Loucy (cell line): ENCODE data around the gene CCDC88C.

ENCODE experiments used
- H2AFZ ChIP-seq: fragments of 200-600 bp; sonication (generic); 2 replicates; pipeline ENCODE4 v1.6.0; 2016; ENCODE audit warnings: antibody characterized with exemption, mild to moderate bottlenecking, low read length, moderate library complexity
- H3F3A ChIP-seq: fragments of 200-600 bp; 2 replicates; pipeline ENCODE4 v1.6.0; 2016; ENCODE audit warnings: antibody characterized with exemption, low read depth, mild to moderate bottlenecking
- H3K27me3 ChIP-seq: fragments of 200-600 bp; sonication (generic); 2 replicates; pipeline ENCODE4 v1.6.1; 2014; ENCODE audit warnings: low read length, mild to moderate bottlenecking; ENCODE audit not compliant: insufficient read depth, poor library complexity, severe bottlenecking
- H3K36me3 ChIP-seq: fragments of 200-600 bp; sonication (generic); 2 replicates; pipeline ENCODE4 v1.6.1; 2016; ENCODE audit warnings: low read length; ENCODE audit not compliant: insufficient read depth
- H3K4me1 ChIP-seq: fragments of 200-600 bp; sonication (generic); 2 replicates; pipeline ENCODE4 v1.5.1; 2014; ENCODE audit warnings: low read length, mild to moderate bottlenecking; ENCODE audit not compliant: insufficient read depth, poor library complexity, severe bottlenecking
- H3K4me2 ChIP-seq: fragments of 200-600 bp; sonication (generic); 2 replicates; pipeline ENCODE4 v1.6.0; 2014; ENCODE audit warnings: antibody characterized with exemption, low read length, low read depth, mild to moderate bottlenecking; ENCODE audit not compliant: poor library complexity, severe bottlenecking
- H3K4me3 ChIP-seq: fragments of 200-600 bp; sonication (generic); 2 replicates; pipeline ENCODE4 v1.5.1; 2014; ENCODE audit warnings: low read length, mild to moderate bottlenecking, mixed read lengths; ENCODE audit not compliant: poor library complexity, severe bottlenecking
- H3K79me2 ChIP-seq: fragments of 200-600 bp; sonication (generic); 2 replicates; pipeline ENCODE4 v1.6.1; 2014; ENCODE audit warnings: low read length; ENCODE audit not compliant: insufficient read depth
- H3K9ac ChIP-seq: fragments of 200-600 bp; sonication (generic); 2 replicates; pipeline ENCODE4 v1.6.0; 2014; ENCODE audit warnings: mild to moderate bottlenecking, low read depth, low read length, moderate library complexity; ENCODE audit not compliant: poor library complexity, severe bottlenecking
- H3K9me2 ChIP-seq: fragments of 200-600 bp; sonication (generic); replicated peaks from 2 replicates; pipeline ENCODE4 v1.6.1; 2016; ENCODE audit warnings: low read depth, low read length, mixed read lengths
- H3K9me3 ChIP-seq: fragments of 200-600 bp; sonication (generic); 2 replicates; pipeline ENCODE4 v1.6.1; 2014; ENCODE audit warnings: mild to moderate bottlenecking, antibody characterized with exemption, low read length, low read depth; ENCODE audit not compliant: insufficient read depth
- H4K20me1 ChIP-seq: fragments of 200-600 bp; sonication (generic); 2 replicates; pipeline ENCODE4 v1.6.0; 2014; ENCODE audit warnings: antibody characterized with exemption, low read length, mild to moderate bottlenecking; ENCODE audit not compliant: insufficient read depth, poor library complexity, severe bottlenecking
- EZH2phosphoT487 ChIP-seq: fragments of 200-600 bp; IDR thresholded peaks from 2 replicates; pipeline ENCODE4 v1.6.1; 2018; ENCODE audit warnings: antibody characterized with exemption, mild to moderate bottlenecking, moderate library complexity, borderline replicate concordance
- TF ChIP-seq, protein P1 (sequence below): fragments of 200-600 bp; sonication (generic); conservative IDR thresholded peaks from 2 replicates; pipeline ENCODE4 v1.5.1; 2014; ENCODE audit warnings: mild to moderate bottlenecking, antibody characterized with exemption, low read length

Gene CCDC88C

DNA sequence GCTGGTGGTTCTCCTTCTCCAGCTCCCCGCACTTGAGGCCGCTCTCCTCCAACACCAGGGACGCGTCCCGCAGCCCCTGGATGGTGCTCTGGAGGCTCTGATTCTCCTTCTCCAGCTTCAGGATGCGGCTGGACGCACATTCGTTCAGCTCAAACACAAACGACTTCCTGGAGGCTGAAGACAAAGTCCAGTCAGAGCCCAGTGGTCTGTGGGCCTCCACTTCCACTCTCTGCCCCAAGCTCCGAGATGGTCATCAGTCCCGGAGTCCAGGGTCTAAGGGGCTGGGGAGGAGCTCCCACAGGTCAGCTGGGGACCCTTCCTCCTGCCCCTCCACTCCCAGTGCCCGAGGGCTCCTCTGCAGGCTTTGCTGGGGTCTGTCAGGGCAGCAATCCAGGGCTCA lies 96.5 kb downstream of the CCDC88C start:
- Histone ChIP-seq H3F3A (0 out of 2 replicates have a peak, but pooled peaks cover 3% of the 10 kb centered on the region), H3K9me3 (no peaks in the 10 kb centered on the region), H3K9ac (no peak overlapping the region), H3K27me3 (no peaks in the 10 kb centered on the region), H3K79me2 (peaks cover 7% of the 10 kb centered on the region; the same call in 1 of the 2 replicates), H3K4me2 (no peak overlapping the region), H3K9me2 (no peaks in the 10 kb centered on the region), H3K36me3 (peaks cover 80% of the 10 kb centered on the region; the same call in 1 of the 2 replicates), H3K4me3 (no peak overlapping the region), H4K20me1 (peaks cover 4% of the 10 kb centered on the region), H3K4me1 (peaks cover 23% of the 10 kb centered on the region), H2AFZ (no peak overlapping the region)
- TF ChIP-seq, protein P1, sequence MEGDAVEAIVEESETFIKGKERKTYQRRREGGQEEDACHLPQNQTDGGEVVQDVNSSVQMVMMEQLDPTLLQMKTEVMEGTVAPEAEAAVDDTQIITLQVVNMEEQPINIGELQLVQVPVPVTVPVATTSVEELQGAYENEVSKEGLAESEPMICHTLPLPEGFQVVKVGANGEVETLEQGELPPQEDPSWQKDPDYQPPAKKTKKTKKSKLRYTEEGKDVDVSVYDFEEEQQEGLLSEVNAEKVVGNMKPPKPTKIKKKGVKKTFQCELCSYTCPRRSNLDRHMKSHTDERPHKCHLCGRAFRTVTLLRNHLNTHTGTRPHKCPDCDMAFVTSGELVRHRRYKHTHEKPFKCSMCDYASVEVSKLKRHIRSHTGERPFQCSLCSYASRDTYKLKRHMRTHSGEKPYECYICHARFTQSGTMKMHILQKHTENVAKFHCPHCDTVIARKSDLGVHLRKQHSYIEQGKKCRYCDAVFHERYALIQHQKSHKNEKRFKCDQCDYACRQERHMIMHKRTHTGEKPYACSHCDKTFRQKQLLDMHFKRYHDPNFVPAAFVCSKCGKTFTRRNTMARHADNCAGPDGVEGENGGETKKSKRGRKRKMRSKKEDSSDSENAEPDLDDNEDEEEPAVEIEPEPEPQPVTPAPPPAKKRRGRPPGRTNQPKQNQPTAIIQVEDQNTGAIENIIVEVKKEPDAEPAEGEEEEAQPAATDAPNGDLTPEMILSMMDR, result no peak
- no peak for TF ChIP-seq EZH2phosphoT487

- H3F3A ChIP-seq, result 0 out of 2 replicates have a peak, but pooled peaks cover 3% of the 10 kb centered on the region
- no peaks in the 10 kb centered on the region for H3K27me3 ChIP-seq
- no peaks in the 10 kb centered on the region for H3K9me2 ChIP-seq
- H3K36me3 ChIP-seq, result peaks cover 78% of the 10 kb centered on the region; the same call in 1 of the 2 replicates
- H3K9ac ChIP-seq, result no peak overlapping the region
- peaks cover 4% of the 10 kb centered on the region for H4K20me1 ChIP-seq
- TF ChIP-seq EZH2phosphoT487, result no peak
- TF ChIP-seq, protein P1, result no peak
- peaks cover 32% of the 10 kb centered on the region for H3K4me1 ChIP-seq
- H3K4me2 ChIP-seq, result no peak overlapping the region
- H2AFZ ChIP-seq, result no peak overlapping the region
- H3K9me3 ChIP-seq, result no peaks in the 10 kb centered on the region
- H3K4me3 ChIP-seq, result no peak overlapping the region
- peaks cover 7% of the 10 kb centered on the region; the same call in 1 of the 2 replicates for H3K79me2 ChIP-seq
These were observed 97.4 kb downstream of the CCDC88C start for GRCh38 chr14:91320266-91320665.

DNA sequence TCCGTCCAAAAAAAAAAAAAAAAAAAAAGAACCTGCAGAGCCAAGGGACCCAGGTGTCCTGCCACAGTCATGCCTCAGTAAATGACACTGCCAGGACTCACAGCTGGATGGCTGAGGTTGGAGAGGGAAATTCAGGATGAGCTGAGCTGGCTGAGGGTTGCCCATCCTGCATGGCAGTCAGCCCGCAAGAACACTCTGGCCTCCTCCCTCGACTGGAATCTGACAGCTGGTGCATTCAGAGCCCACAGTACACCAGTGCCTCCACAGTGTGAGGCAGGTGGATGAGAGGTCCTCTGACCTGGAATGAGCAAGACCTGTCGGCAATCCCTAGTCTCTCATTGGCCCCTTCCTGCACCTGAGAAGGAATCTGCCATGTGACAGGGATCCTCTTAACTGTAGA lies 98.7 kb downstream of the CCDC88C start:
- Histone ChIP-seq H3F3A (0 out of 2 replicates have a peak, but pooled peaks cover 3% of the 10 kb centered on the region), H3K27me3 (no peaks in the 10 kb centered on the region), H2AFZ (no peak overlapping the region), H3K4me2 (no peak overlapping the region), H3K9me2 (no peaks in the 10 kb centered on the region), H3K4me1 (peaks cover 33% of the 10 kb centered on the region), H3K4me3 (no peak overlapping the region), H3K36me3 (peaks cover 78% of the 10 kb centered on the region; the same call in 1 of the 2 replicates), H3K9ac (no peak overlapping the region), H3K9me3 (no peaks in the 10 kb centered on the region), H4K20me1 (peaks cover 4% of the 10 kb centered on the region), H3K79me2 (peaks cover 7% of the 10 kb centered on the region; the same call in 1 of the 2 replicates)
- no peak for TF ChIP-seq EZH2phosphoT487
- TF ChIP-seq, protein P1, result no peak
